MM.1S (cell line): Measurements from ENCODE around the gene BMP3.

Source experiments
- CTCF ChIP-seq: fragments of 300-600 bp; sonication (generic); IDR thresholded peaks from 2 replicates; pipeline ENCODE4 v1.5.1; 2016; ENCODE audit warnings: antibody characterized with exemption, low read length, mixed read lengths
- EZH2phosphoT487 ChIP-seq: fragments of 300-600 bp; sonication (generic); IDR thresholded peaks from 2 replicates; pipeline ENCODE4 v1.6.1; 2018; ENCODE audit warnings: antibody characterized with exemption, low read length

GRCh38 chr4:80986011-80986410 is 44.5 kb upstream of the BMP3 start:
- no peak for TF ChIP-seq EZH2phosphoT487
- no peak for TF ChIP-seq CTCF
